SK-N-SH (cell line): ENCODE measurements around the gene UBE2E3. TPM values are rescaled to one million over a fixed set of nuclear protein-coding genes. Genes with fewer than 3 reads are reported as not detected.
A peak's percentile ranks its signal among the peaks of the same experiment; 100 is the strongest.

ENCODE experiments used
- CTCF ChIA-PET: fragments of 300-600, 350-600 bp; formaldehyde crosslinking; extraction: SDS; loops from one replicate; lab custom pipeline; 2021; lab: Yijun Ruan, JAX
- POLR2A ChIA-PET: fragments of 350-600 bp; sonication (Branson Sonifier 250); formaldehyde crosslinking; extraction: SDS; loops from one replicate; lab custom pipeline; 2020; ENCODE audit warnings: antibody characterized with exemption, inconsistent platforms; lab: Yijun Ruan, JAX
- DNase-seq: peaks from one replicate; pipeline ENCODE4 v3.0.0; 2012
- H2AFZ ChIP-seq: fragments of 200-600 bp; sonication (generic); 2 replicates; pipeline ENCODE4 v1.8.1; 2016; ENCODE audit warnings: antibody characterized with exemption, mild to moderate bottlenecking, low read depth
- H3F3A ChIP-seq: fragments of 200-600 bp; sonication (generic); replicated peaks from 2 replicates; pipeline ENCODE3; 2016; ENCODE audit warnings: antibody characterized with exemption, mild to moderate bottlenecking; ENCODE audit not compliant: insufficient read depth
- H3K27ac ChIP-seq, 2 experiments: fragments of 200-500 bp in 1 of 2; fragments of 200-600 bp in 1 of 2; sonication (Bioruptor generic) in 1 of 2; sonication (generic), shearing (Covaris generic) in 1 of 2; 2 replicates each; pipeline versions ENCODE4 v1.5.1 to v1.6.1; 2014 to 2016; ENCODE audit warnings: low read depth in 2 of 2, inconsistent platforms in 1 of 2, low read length in 1 of 2, mild to moderate bottlenecking in 1 of 2, mixed read lengths in 1 of 2
- H3K27me3 ChIP-seq: fragments of 200-600 bp; sonication (generic), shearing (Covaris generic); 2 replicates; pipeline ENCODE4 v1.6.1; 2016; ENCODE audit warnings: mixed run types; ENCODE audit not compliant: insufficient read depth
- H3K36me3 ChIP-seq, 2 experiments: fragments of 200-500 bp in 1 of 2; fragments of 200-600 bp in 1 of 2; sonication (Bioruptor generic) in 1 of 2; sonication (generic) in 1 of 2; replicated peaks in 1 of 2; 2 replicates each; pipeline versions ENCODE3 to v1.5.1; 2014 to 2016; ENCODE audit warnings: low read length in 1 of 2, mild to moderate bottlenecking in 1 of 2; ENCODE audit not compliant: insufficient read depth in 2 of 2, control insufficient read depth in 1 of 2
- H3K4me1 ChIP-seq, 2 experiments: fragments of 200-500 bp in 1 of 2; fragments of 200-600 bp in 1 of 2; sonication (Bioruptor generic) in 1 of 2; sonication (generic), shearing (Covaris generic) in 1 of 2; 2 replicates each; pipeline versions ENCODE4 v1.5.1 to v1.6.1; 2014 to 2016; ENCODE audit warnings: low read depth in 1 of 2, low read length in 1 of 2, mixed run types in 1 of 2; ENCODE audit not compliant: insufficient read depth in 2 of 2, control insufficient read depth in 1 of 2
- H3K4me2 ChIP-seq: fragments of 200-600 bp; sonication (generic), shearing (Covaris generic); 2 replicates; pipeline ENCODE4 v1.6.1; 2017; ENCODE audit warnings: mixed run types
- H3K4me3 ChIP-seq, 2 experiments: fragments of 200-500 bp in 1 of 2; fragments of 200-600 bp in 1 of 2; sonication (Bioruptor generic) in 1 of 2; sonication (generic), shearing (Covaris generic) in 1 of 2; 2 replicates each; pipeline versions ENCODE4 v1.5.1 to v1.8.1; 2014 to 2016; ENCODE audit warnings: low read depth in 2 of 2, inconsistent platforms in 1 of 2, low read length in 1 of 2, mild to moderate bottlenecking in 1 of 2, mixed read lengths in 1 of 2, moderate library complexity in 1 of 2
- H3K79me2 ChIP-seq: fragments of 200-600 bp; sonication (generic); 2 replicates; pipeline ENCODE4 v1.8.1; 2017; ENCODE audit warnings: mild to moderate bottlenecking; ENCODE audit not compliant: insufficient read depth
- H3K9ac ChIP-seq: fragments of 200-600 bp; sonication (generic); 2 replicates; pipeline ENCODE4 v1.6.1; 2017; ENCODE audit warnings: mixed run types
- H3K9me2 ChIP-seq: fragments of 200-600 bp; sonication (generic); 2 replicates; pipeline ENCODE4 v1.6.1; 2017; ENCODE audit warnings: mixed run types
- H3K9me3 ChIP-seq: fragments of 200-600 bp; sonication (generic); 2 replicates; pipeline ENCODE4 v1.6.1; 2017; ENCODE audit warnings: mixed run types, mild to moderate bottlenecking, moderate library complexity
- H4K20me1 ChIP-seq: fragments of 200-600 bp; sonication (generic); 2 replicates; pipeline ENCODE4 v1.6.1; 2017; ENCODE audit warnings: mild to moderate bottlenecking, mixed run types; ENCODE audit not compliant: insufficient read depth
- CTCF ChIP-seq: fragments of 200-600 bp; sonication (generic); IDR thresholded peaks from 2 replicates; pipeline ENCODE4 v1.6.1; 2017; ENCODE audit warnings: antibody characterized with exemption, mild to moderate bottlenecking, moderate library complexity
- ELF1 ChIP-seq: IDR thresholded peaks from 2 replicates; pipeline ENCODE4 v1.4.0; 2012
- FOSL2 ChIP-seq: IDR thresholded peaks from 2 replicates; pipeline ENCODE4 v1.4.0; 2012; ENCODE audit warnings: low read depth, mild to moderate bottlenecking, moderate library complexity, borderline replicate concordance
- GABPA ChIP-seq: IDR thresholded peaks from 2 replicates; pipeline ENCODE4 v1.4.0; 2012; ENCODE audit warnings: low read depth, mild to moderate bottlenecking
- GATA2 ChIP-seq: sonication (generic); formaldehyde crosslinking; IDR thresholded peaks from 2 replicates; pipeline ENCODE4 v1.5.0; 2020; ENCODE audit warnings: mild to moderate bottlenecking, missing genetic modification reagents
- IRF3 ChIP-seq: fragments of 150-350 bp; IDR thresholded peaks from 2 replicates; pipeline ENCODE4 v1.6.1; 2016; ENCODE audit warnings: mild to moderate bottlenecking, low read depth, low read length
- JUND ChIP-seq: IDR thresholded peaks from 2 replicates; pipeline ENCODE4 v1.4.0; 2012
- MEF2A ChIP-seq: IDR thresholded peaks from 2 replicates; pipeline ENCODE4 v1.4.0; 2012; ENCODE audit warnings: low read depth, borderline replicate concordance
- MXI1 ChIP-seq: IDR thresholded peaks from 2 replicates; pipeline ENCODE4 v1.6.1; 2012; ENCODE audit warnings: mild to moderate bottlenecking, low read depth, low read length, improper control_type of control experiment
- POLR2AphosphoS5 ChIP-seq: IDR thresholded peaks from 2 replicates; pipeline ENCODE4 v1.6.1; 2012; ENCODE audit warnings: low read depth, low read length
- RAD21 ChIP-seq: IDR thresholded peaks from 2 replicates; pipeline ENCODE4 v1.6.1; 2012; ENCODE audit warnings: mild to moderate bottlenecking, low read length
- RCOR1 ChIP-seq: fragments of 150-350 bp; IDR thresholded peaks from 2 replicates; pipeline ENCODE4 v1.6.1; 2017; ENCODE audit warnings: antibody characterized with exemption, low read length
- RXRA ChIP-seq: IDR thresholded peaks from 2 replicates; pipeline ENCODE4 v1.4.0; 2012; ENCODE audit warnings: low read depth, mild to moderate bottlenecking, borderline replicate concordance
- SMC3 ChIP-seq: IDR thresholded peaks from 2 replicates; pipeline ENCODE4 v1.6.1; 2012; ENCODE audit warnings: low read depth, low read length, improper control_type of control experiment
- TAF1 ChIP-seq: IDR thresholded peaks from 2 replicates; pipeline ENCODE4 v1.6.1; 2012; ENCODE audit warnings: low read depth, mild to moderate bottlenecking, low read length, moderate library complexity, borderline replicate concordance
- TCF12 ChIP-seq: IDR thresholded peaks from 2 replicates; pipeline ENCODE4 v1.4.0; 2012
- USF2 ChIP-seq: fragments of 150-350 bp; IDR thresholded peaks from 2 replicates; pipeline ENCODE4 v1.6.1; 2017; ENCODE audit warnings: antibody characterized with exemption, low read length, low read depth, borderline replicate concordance
- ZBTB33 ChIP-seq: IDR thresholded peaks from 2 replicates; pipeline ENCODE4 v1.4.0; 2012; ENCODE audit warnings: low read depth, borderline replicate concordance
- WGBS: methylation state at CpG from one replicate; pipeline ENCODE4 v1.1.6; 2017; ENCODE audit warnings: low lambda C conversion rate; 5-methylcytosine and 5-hydroxymethylcytosine counted together
- polyA plus RNA-seq, 3 experiments: library from polyadenylated mRNA; depleted of rRNA; stranded (reverse); fragments of >200 nt; gene quantifications; 2 replicates each; pipeline ENCODE4 v1.2.3, GENCODE V29; 2012

UBE2E3 gene
- polyA plus RNA-seq, 1 of the 3 experiments (the other 2 are of a cell fraction), result 62.9 TPM

- H4K20me1 ChIP-seq, result peaks cover 29% of the 10 kb centered on the region
- H3K9me2 ChIP-seq, result no peaks in the 10 kb centered on the region
- H3K27ac ChIP-seq, result no peak overlapping the region; a peak in 1 of 4 replicates
- peaks cover 2 to 3% of the 10 kb centered on the region in 2 experiments for H3K36me3 ChIP-seq
- ChIA-PET POLR2A (no interaction called here), CTCF (no interaction called here)
- H3K4me2 ChIP-seq, result no peak overlapping the region
- TF ChIP-seq POLR2AphosphoS5 (no peak), CTCF (no peak), RCOR1 (no peak), GATA2 (CRISPR knock-in tag) (0 out of 2 replicates have a peak, but pooled peaks have one; percentile 29), RXRA (no peak), RAD21 (no peak), IRF3 (no peak), TAF1 (no peak), ELF1 (no peak)
- no peaks in the 10 kb centered on the region; a peak in 3 of 4 replicates for H3K4me1 ChIP-seq
- H3K4me3 ChIP-seq, result no peak overlapping the region
- no peak overlapping the region for H3K9ac ChIP-seq
- H3K27me3 ChIP-seq, result no peaks in the 10 kb centered on the region
- H2AFZ ChIP-seq, result no peak overlapping the region
- peaks cover 75% of the 10 kb centered on the region for H3K79me2 ChIP-seq
- no peaks in the 10 kb centered on the region for H3F3A ChIP-seq
- 92% methylated on average over 5 of the region's 5 CpGs for WGBS
- H3K9me3 ChIP-seq, result no peaks in the 10 kb centered on the region
- DNase-seq, result no peak
Measured at GRCh38 chr2:181004647-181005325, 24.4 kb downstream of the UBE2E3 start.

- no peak overlapping the region for H2AFZ ChIP-seq
- no peaks in the 10 kb centered on the region for H3K9me3 ChIP-seq
- TF ChIP-seq SMC3 (no peak), MEF2A (no peak), GABPA (no peak), POLR2AphosphoS5 (no peak), TCF12 (no peak), MXI1 (no peak), RAD21 (no peak), USF2 (no peak), FOSL2 (no peak), ZBTB33 (no peak), ELF1 (no peak), RCOR1 (no peak), JUND (no peak)
- H3K79me2 ChIP-seq, result peaks cover 77% of the 10 kb centered on the region
- no peaks in the 10 kb centered on the region for H3F3A ChIP-seq
- H4K20me1 ChIP-seq, result peaks cover 31% of the 10 kb centered on the region
- POLR2A ChIA-PET, result no interaction called here
- peaks cover 0 to under 1% of the 10 kb centered on the region in 2 experiments for H3K36me3 ChIP-seq
- no peaks in the 10 kb centered on the region for H3K9me2 ChIP-seq
- no peak overlapping the region for H3K4me3 ChIP-seq
- CTCF ChIA-PET, result interaction anchor here (1.3 kb wide), 1 partner anchor 16 kb away, joined by 4 read pairs; no protein-coding TSS in a partner anchor
- H3K4me1 ChIP-seq, result peaks cover 0 to 2% of the 10 kb centered on the region in 2 experiments; a peak in 3 of 4 replicates
- no peak for DNase-seq
- no peak overlapping the region; a peak in 1 of 4 replicates for H3K27ac ChIP-seq
- H3K9ac ChIP-seq, result no peak overlapping the region
- H3K27me3 ChIP-seq, result no peaks in the 10 kb centered on the region
- H3K4me2 ChIP-seq, result no peak overlapping the region
Measured at GRCh38 chr2:181005326-181005655, 24.9 kb downstream of the UBE2E3 start.
